Mesothelial cell of epicardium (in vitro differentiated cells): ENCODE data around the gene FAM20A. TPM values are rescaled to one million over a fixed set of nuclear protein-coding genes. Genes with fewer than 3 reads are reported as not detected.

ENCODE experiments used
- DNase-seq, 2 experiments: peaks; one replicate each; pipeline ENCODE4 v3.0.0; 2021; ENCODE audit warnings: low spot score in 2 of 2; ENCODE audit not compliant: unreplicated experiment in 2 of 2
- H3K27ac Mint-ChIP-seq: 2 replicates; pipeline ENCODE4 v1.8.0; 2021; ENCODE audit warnings: mixed read lengths
- H3K27me3 Mint-ChIP-seq: 2 replicates; pipeline ENCODE4 v1.8.0; 2021; ENCODE audit warnings: low read depth, mixed read lengths
- H3K36me3 Mint-ChIP-seq: 2 replicates; pipeline ENCODE4 v1.8.0; 2021; ENCODE audit warnings: mixed read lengths
- H3K4me1 Mint-ChIP-seq: 2 replicates; pipeline ENCODE4 v1.8.0; 2021; ENCODE audit warnings: mixed read lengths
- H3K4me3 Mint-ChIP-seq: 2 replicates; pipeline ENCODE4 v1.8.0; 2021; ENCODE audit warnings: mild to moderate bottlenecking, moderate library complexity, mixed read lengths
- H3K9me3 Mint-ChIP-seq: 2 replicates; pipeline ENCODE4 v1.8.0; 2021; ENCODE audit warnings: mixed read lengths
- CTCF ChIP-seq: fragments of 200-600 bp; sonication (generic); IDR thresholded peaks from one replicate; pipeline ENCODE4 v1.5.0; 2021; ENCODE audit warnings: antibody characterized with exemption; ENCODE audit not compliant: unreplicated experiment
- total RNA-seq: library from RNA; stranded (reverse); gene quantifications from 3 replicates; pipeline ENCODE4 v1.2.1, GENCODE V29; 2021

The FAM20A gene
- total RNA-seq, 1 donor from 2014 or later, result 1.8 TPM

- TF ChIP-seq CTCF, result no peak
- H3K4me3 Mint-ChIP-seq, result no peak overlapping the region
- no peaks in the 10 kb centered on the region for H3K36me3 Mint-ChIP-seq
- peaks cover 6% of the 10 kb centered on the region for H3K4me1 Mint-ChIP-seq
- H3K27me3 Mint-ChIP-seq, result no peaks in the 10 kb centered on the region
- peaks cover 4% of the 10 kb centered on the region for H3K9me3 Mint-ChIP-seq
- H3K27ac Mint-ChIP-seq, result no peak overlapping the region
- DNase-seq, result no peak
Measured at GRCh38 chr17:68580236-68580770, 20.9 kb downstream of the FAM20A start.

GRCh38 chr17:68579194-68579927 is 21.8 kb downstream of the FAM20A start:
- H3K4me1 Mint-ChIP-seq, result peaks cover 4% of the 10 kb centered on the region
- TF ChIP-seq CTCF, result no peak
- H3K4me3 Mint-ChIP-seq, result no peak overlapping the region
- no peaks in the 10 kb centered on the region for H3K27me3 Mint-ChIP-seq
- no peaks in the 10 kb centered on the region for H3K36me3 Mint-ChIP-seq
- H3K9me3 Mint-ChIP-seq, result peaks cover 4% of the 10 kb centered on the region
- no peak for DNase-seq
- no peak overlapping the region for H3K27ac Mint-ChIP-seq

GRCh38 chr17:68578236-68578635 is 22.9 kb downstream of the FAM20A start:
- peaks cover 4% of the 10 kb centered on the region for H3K4me1 Mint-ChIP-seq
- H3K27me3 Mint-ChIP-seq, result no peaks in the 10 kb centered on the region
- H3K4me3 Mint-ChIP-seq, result no peak overlapping the region
- H3K9me3 Mint-ChIP-seq, result peaks cover 4% of the 10 kb centered on the region
- DNase-seq, result no peak
- H3K36me3 Mint-ChIP-seq, result no peaks in the 10 kb centered on the region
- no peak for TF ChIP-seq CTCF
- no peak overlapping the region for H3K27ac Mint-ChIP-seq

GRCh38 chr17:68577497-68577821 is 23.7 kb downstream of the FAM20A start:
- Mint-ChIP-seq H3K36me3 (no peaks in the 10 kb centered on the region), H3K4me1 (peaks cover 4% of the 10 kb centered on the region), H3K27me3 (no peaks in the 10 kb centered on the region), H3K9me3 (peaks cover 4% of the 10 kb centered on the region), H3K27ac (no peak overlapping the region), H3K4me3 (no peak overlapping the region)
- TF ChIP-seq CTCF, result no peak
- no peak for DNase-seq

- Mint-ChIP-seq H3K27ac (no peak overlapping the region), H3K4me3 (no peak overlapping the region), H3K9me3 (peaks cover 4% of the 10 kb centered on the region), H3K27me3 (no peaks in the 10 kb centered on the region), H3K4me1 (peaks cover 4% of the 10 kb centered on the region), H3K36me3 (no peaks in the 10 kb centered on the region)
- TF ChIP-seq CTCF, result no peak
- no peak for DNase-seq
Measured at GRCh38 chr17:68576811-68577496, 24.2 kb downstream of the FAM20A start.
